Sigmoid colon (tissue), 7 donors: ENCODE data around the gene PTCD1. TPM values are rescaled to one million over a fixed set of nuclear protein-coding genes. Genes with fewer than 3 reads are reported as not detected.

Experiments
- DNase-seq: peaks from one replicate; pipeline ENCODE4 v3.0.0-alpha.2; 2019
- H3K27ac ChIP-seq, 4 donors: fragments of 200-600 bp; sonication (generic); one replicate each; pipeline ENCODE4 v1.5.1; 2016 to 2019; ENCODE audit warnings: mild to moderate bottlenecking in 1 of 4
- H3K27me3 ChIP-seq, 3 donors: fragments of 200-600 bp; sonication (generic); one replicate each; pipeline ENCODE4 v1.5.1; 2019; ENCODE audit warnings: mild to moderate bottlenecking in 1 of 3
- H3K36me3 ChIP-seq, 4 donors: fragments of 200-600 bp; sonication (generic); one replicate each; pipeline ENCODE4 v1.5.1; 2016 to 2019
- H3K4me1 ChIP-seq, 4 donors: fragments of 200-600 bp; sonication (generic); one replicate each; pipeline ENCODE4 v1.5.1; 2017 to 2019
- H3K4me3 ChIP-seq, 4 donors: fragments of 200-600 bp; sonication (generic); one replicate each; pipeline ENCODE4 v1.5.1; 2017 to 2019; ENCODE audit warnings: mild to moderate bottlenecking in 2 of 4, moderate library complexity in 1 of 4
- H3K9me3 ChIP-seq, 4 donors: fragments of 200-600 bp in 3 of 4; sonication (generic) in 3 of 4; one replicate each; pipeline versions ENCODE4 v1.5.1 to v1.6.1; 2013 to 2019
- CTCF ChIP-seq, 4 experiments: fragments of 450-650 bp in 3 of 4; fragments of 200-600 bp in 1 of 4; IDR thresholded peaks; one replicate each; pipeline ENCODE4 v1.5.1; 2016 to 2019; ENCODE audit warnings: antibody characterized with exemption in 4 of 4, mild to moderate bottlenecking in 3 of 4, moderate library complexity in 2 of 4
- EP300 ChIP-seq, 4 donors: sonication (generic); formaldehyde crosslinking; IDR thresholded peaks; one replicate each; pipeline ENCODE4 v1.6.1; 2017; ENCODE audit warnings: antibody characterized with exemption in 4 of 4
- POLR2A ChIP-seq, 2 donors: fragments of 450-650 bp; IDR thresholded peaks; one replicate each; pipeline ENCODE4 v1.6.1; 2016; ENCODE audit warnings: antibody characterized with exemption in 2 of 2, mild to moderate bottlenecking in 2 of 2, moderate library complexity in 2 of 2
- POLR2AphosphoS5 ChIP-seq, 4 donors: sonication (generic); formaldehyde crosslinking; IDR thresholded peaks; one replicate each; pipeline ENCODE4 v1.6.1; 2017; ENCODE audit warnings: antibody characterized with exemption in 4 of 4
- WGBS, 2 donors: extraction: QIAGEN DNeasy Blood & Tissue Kit; methylation state at CpG; one replicate each; pipeline ENCODE4 v1.1.7; 2013; 5-methylcytosine and 5-hydroxymethylcytosine counted together
- intact Hi-C: fragments of 100-400 bp; cut with DNase I; formaldehyde crosslinking; loops from one replicate; pipeline ENCODE4 v1.15.1; 2023
- polyA plus RNA-seq, 3 donors: library from polyadenylated mRNA; stranded (reverse); fragments of 200-250 nt; gene quantifications; one replicate each; pipeline ENCODE4 v1.2.3, GENCODE V29; 2013
- total RNA-seq, 4 donors: library from RNA; depleted of rRNA; stranded (reverse); fragments of >200 nt; gene quantifications; one replicate each; pipeline ENCODE4 v1.1.0, GENCODE V29; 2016
- donor health status: healthy with polysubstance abuse.
- donor health status: Bipolar disorder and iron deficiency.
- donor health status: healthy.

Gene PTCD1
- total and polyA plus RNA-seq, 7 donors, result 1.2 to 6.4 (median 5.3) TPM

- no peak for DNase-seq
- intact Hi-C loops, result no loop called here
- H3K36me3 ChIP-seq, result peaks cover 0 to 29% (median 17%) of the 10 kb centered on the region in 4 donors
- H3K27ac ChIP-seq, result peak overlapping the region; percentile 10 to 86 (median 38)
- WGBS, 2 donors, result 77 to 82% methylated on average over 9 of the region's 9 CpGs
- no peaks in the 10 kb centered on the region for H3K9me3 ChIP-seq
- H3K4me1 ChIP-seq, result peaks cover 0 to 20% (median 11%) of the 10 kb centered on the region in 4 donors
- H3K27me3 ChIP-seq, result no peaks in the 10 kb centered on the region
- TF ChIP-seq POLR2A (IDR thresholded peaks at IDR 0.05) (no peak), POLR2AphosphoS5 (IDR thresholded peaks at IDR 0.05) (no peak), CTCF (IDR thresholded peaks at IDR 0.05) (no peak), EP300 (IDR thresholded peaks at IDR 0.05) (no peak)
- no peak overlapping the region for H3K4me3 ChIP-seq
Measured at GRCh38 chr7:99369767-99370391, 68.7 kb downstream of the PTCD1 start.

- WGBS, 2 donors, result 91 to 93% methylated on average over 13 of the region's 13 CpGs
- TF ChIP-seq CTCF (IDR thresholded peaks at IDR 0.05), result no peak
- TF ChIP-seq POLR2AphosphoS5 (IDR thresholded peaks at IDR 0.05), result no peak
- TF ChIP-seq POLR2A (IDR thresholded peaks at IDR 0.05), result no peak
- no peak for TF ChIP-seq EP300 (IDR thresholded peaks at IDR 0.05)
- Histone ChIP-seq H3K4me1 (peaks cover 0 to 15% (median 3%) of the 10 kb centered on the region in 4 donors), H3K9me3 (no peaks in the 10 kb centered on the region), H3K27me3 (no peaks in the 10 kb centered on the region), H3K4me3 (no peak overlapping the region), H3K27ac (no peak overlapping the region), H3K36me3 (peaks cover 0 to 39% (median 25%) of the 10 kb centered on the region in 4 donors)
- intact Hi-C loops, result no loop called here
- DNase-seq, result no peak
Measured at GRCh38 chr7:99368750-99369389, 69.7 kb downstream of the PTCD1 start.

Other genes with a start within 250 kb of the PTCD1 start
- not detected for gene KPNA7, start 230.7 kb downstream of the PTCD1 start, total RNA-seq
- gene KPNA7, start 230.7 kb downstream of the PTCD1 start, polyA plus RNA-seq, result 1 to 10 TPM in 1 of 3 donors, under 1 TPM in 1, not detected in 1; 0.26 to 1.4 TPM
- not detected for gene MYH16, start 166.0 kb downstream of the PTCD1 start, total RNA-seq
- gene MYH16, start 166.0 kb downstream of the PTCD1 start, polyA plus RNA-seq, result under 1 TPM in 1 of 3 donors, not detected in 2; 0.19 TPM
- gene ARPC1A, start 112.9 kb downstream of the PTCD1 start, total RNA-seq, result 100 to 1,000 TPM in 2 of 4 donors, 10 to 100 TPM in 2; 94.6 to 131 (median 111) TPM
- 100 to 1,000 TPM; 181 to 396 (median 263) TPM for gene ARPC1A, start 112.9 kb downstream of the PTCD1 start, polyA plus RNA-seq
- gene ARPC1B, start 64.1 kb downstream of the PTCD1 start, total RNA-seq, result 100 to 1,000 TPM in 2 of 4 donors, 10 to 100 TPM in 2; 70.3 to 136 (median 105) TPM
- gene ARPC1B, start 64.1 kb downstream of the PTCD1 start, polyA plus RNA-seq, result 100 to 1,000 TPM; 229 to 390 (median 313) TPM
- gene PDAP1, start 30.2 kb downstream of the PTCD1 start, total RNA-seq, result 10 to 100 TPM; 84.5 to 89.5 (median 85.1) TPM
- gene PDAP1, start 30.2 kb downstream of the PTCD1 start, polyA plus RNA-seq, result 100 to 1,000 TPM; 145 to 194 (median 163) TPM
- 10 to 100 TPM; 44.6 to 89.8 (median 69.3) TPM for gene BUD31, start 29.8 kb downstream of the PTCD1 start, total RNA-seq
- 100 to 1,000 TPM; 118 to 141 (median 119) TPM for gene BUD31, start 29.8 kb downstream of the PTCD1 start, polyA plus RNA-seq
- gene CPSF4, start 145 bp upstream of the PTCD1 start, total RNA-seq, result 10 to 100 TPM; 26.8 to 32.3 (median 30.3) TPM
- 10 to 100 TPM; 12.7 to 28.0 (median 19.8) TPM for gene CPSF4, start 145 bp upstream of the PTCD1 start, polyA plus RNA-seq
- gene ATP5MF, start 27.4 kb upstream of the PTCD1 start, total RNA-seq, result 1,000 to 10,000 TPM in 1 of 4 donors, 100 to 1,000 TPM in 3; 550 to 1,502 (median 722) TPM
- gene ATP5MF, start 27.4 kb upstream of the PTCD1 start, polyA plus RNA-seq, result 1,000 to 10,000 TPM; 1,517 to 2,013 (median 1,625) TPM
- 10 to 100 TPM in 1 of 4 donors, 1 to 10 TPM in 3; 4.3 to 10.5 (median 7.0) TPM for gene ZNF789, start 34.1 kb upstream of the PTCD1 start, total RNA-seq
- 10 to 100 TPM in 1 of 3 donors, 1 to 10 TPM in 2; 3.7 to 17.4 (median 6.0) TPM for gene ZNF789, start 34.1 kb upstream of the PTCD1 start, polyA plus RNA-seq
- gene ZNF394, start 61.5 kb upstream of the PTCD1 start, total RNA-seq, result 10 to 100 TPM; 29.4 to 38.8 (median 34.6) TPM
- gene ZNF394, start 61.5 kb upstream of the PTCD1 start, polyA plus RNA-seq, result 10 to 100 TPM; 19.2 to 25.5 (median 19.2) TPM
- gene ZKSCAN5, start 65.9 kb upstream of the PTCD1 start, total RNA-seq, result 10 to 100 TPM in 1 of 4 donors, 1 to 10 TPM in 3; 7.7 to 12.5 (median 8.4) TPM
- gene ZKSCAN5, start 65.9 kb upstream of the PTCD1 start, polyA plus RNA-seq, result 1 to 10 TPM; 3.0 to 4.9 (median 3.0) TPM
- 1 to 10 TPM; 2.3 to 6.4 (median 4.6) TPM for gene FAM200A, start 113.3 kb upstream of the PTCD1 start, total RNA-seq
- 1 to 10 TPM; 1.8 to 3.1 (median 2.4) TPM for gene FAM200A, start 113.3 kb upstream of the PTCD1 start, polyA plus RNA-seq
- gene ZNF655, start 119.8 kb upstream of the PTCD1 start, total RNA-seq, result 100 to 1,000 TPM; 124 to 148 (median 131) TPM
- 10 to 100 TPM; 45.0 to 56.9 (median 50.9) TPM for gene ZNF655, start 119.8 kb upstream of the PTCD1 start, polyA plus RNA-seq
- gene TMEM225B, start 159.5 kb upstream of the PTCD1 start, total RNA-seq, result 1 to 10 TPM in 1 of 4 donors, under 1 TPM in 1, not detected in 2; 0.41 to 1.8 TPM
- under 1 TPM in 1 of 3 donors, not detected in 2; 0.38 TPM for gene TMEM225B, start 159.5 kb upstream of the PTCD1 start, polyA plus RNA-seq
- 10 to 100 TPM; 10.7 to 19.9 (median 14.9) TPM for gene ZSCAN25, start 178.1 kb upstream of the PTCD1 start, total RNA-seq
- 1 to 10 TPM; 3.6 to 7.2 (median 3.9) TPM for gene ZSCAN25, start 178.1 kb upstream of the PTCD1 start, polyA plus RNA-seq
- 1 to 10 TPM in 3 of 4 donors, under 1 TPM in 1; 0.54 to 7.5 (median 3.4) TPM for gene CYP3A5, start 241.2 kb upstream of the PTCD1 start, total RNA-seq
- 10 to 100 TPM; 13.2 to 36.1 (median 13.6) TPM for gene CYP3A5, start 241.2 kb upstream of the PTCD1 start, polyA plus RNA-seq